Measurements from ENCODE around the gene CRIP2. TPM values are rescaled to one million over a fixed set of nuclear protein-coding genes. Genes with fewer than 3 reads are reported as not detected.

CRIP2 gene
- total and polyA plus RNA-seq, 2 of the 13 experiments (the other 11 are each of a cell fraction or from before 2014, with no cell fraction given), result 31.6 to 37.9 TPM

GRCh38 chr14:105446971-105447370, 27.6 kb upstream of the CRIP2 start:
- in situ Hi-C loops (cut with HindIII; ENCODE audit: extremely low pct_ligation_motif_present, low pct_unique_long_range_greater_than_20kb), result no loop called here
- ATAC-seq, result no peak
- TF ChIP-seq ZNF670 (CRISPR knock-in tag; IDR thresholded peaks at IDR 0.05; ENCODE audit: borderline replicate concordance) (no peak), PHB2 (IDR thresholded peaks at IDR 0.05; ENCODE audit: partially characterized antibody) (no peak), MYNN (CRISPR knock-in tag; IDR thresholded peaks at IDR 0.05; ENCODE audit: low read depth) (no peak), MNT (IDR thresholded peaks at IDR 0.05) (no peak), CAMTA2 (CRISPR knock-in tag; IDR thresholded peaks at IDR 0.05; ENCODE audit: borderline replicate concordance) (no peak), CBX5 (CRISPR knock-in tag; IDR thresholded peaks at IDR 0.05; ENCODE audit: borderline replicate concordance) (no peak), ZNF770 (CRISPR knock-in tag; IDR thresholded peaks at IDR 0.05) (no peak)
- BruUV-seq (replicated peaks), result no TSS peak
- WGBS (ENCODE audit: low lambda C conversion rate), result 50% methylated on average over 2 of the region's 14 CpGs
- ChIA-PET CTCF (ENCODE audit: low intra/inter-chr PET ratio, low total read pairs) (no interaction called here), POLR2A (no interaction called here)
- H3K4me2 ChIP-seq (ENCODE audit: low read depth, low read length), result no peak overlapping the region
- no peaks in the 10 kb centered on the region for H3K79me2 ChIP-seq (ENCODE audit: insufficient read depth, low read length)
- H3K4me3 ChIP-seq (replicated peaks in 1 of 3; ENCODE audit: insufficient read depth in 1 of 3, low read depth in 2 of 3, low read length in 3 of 3), result no peak overlapping the region
- H3K9me3 ChIP-seq (ENCODE audit: low read length), result no peaks in the 10 kb centered on the region
- no peaks in the 10 kb centered on the region for H4K20me1 ChIP-seq (ENCODE audit: insufficient read depth, low read length)
- no peaks in the 10 kb centered on the region for H3K27me3 ChIP-seq (ENCODE audit: control insufficient read depth in 1 of 2, insufficient read depth in 2 of 2, low read length in 2 of 2)
- H3K27ac ChIP-seq (ENCODE audit: extremely low read length, insufficient read depth, low read length), result no peak overlapping the region
- H3K9ac ChIP-seq (ENCODE audit: insufficient read depth, low read depth, low read length), result no peak overlapping the region
- intact Hi-C loops (cut with micrococcal nuclease; ENCODE audit: unreplicated experiment), result no loop called here
- H2AFZ ChIP-seq (ENCODE audit: low read length), result no peak overlapping the region
- H3K4me1 ChIP-seq (ENCODE audit: insufficient read depth, low read length), result peaks cover 14% of the 10 kb centered on the region
- FAIRE-seq, result no peak
- DNase-seq (ENCODE audit: low spot score), result no peak
- peaks cover 12 to 31% of the 10 kb centered on the region in 2 experiments; a peak in 4 of 5 replicates for H3K36me3 ChIP-seq (replicated peaks in 1 of 2; ENCODE audit: control insufficient read depth in 1 of 2, insufficient read depth in 2 of 2, low read length in 2 of 2)

Data from HepG2 (cell line).